ENCODE data around the gene HOXC11. TPM values are rescaled to one million over a fixed set of nuclear protein-coding genes. Genes with fewer than 3 reads are reported as not detected.

The HOXC11 gene
- total and polyA plus RNA-seq, 2 experiments from 2014 or later: not detected

DNA sequence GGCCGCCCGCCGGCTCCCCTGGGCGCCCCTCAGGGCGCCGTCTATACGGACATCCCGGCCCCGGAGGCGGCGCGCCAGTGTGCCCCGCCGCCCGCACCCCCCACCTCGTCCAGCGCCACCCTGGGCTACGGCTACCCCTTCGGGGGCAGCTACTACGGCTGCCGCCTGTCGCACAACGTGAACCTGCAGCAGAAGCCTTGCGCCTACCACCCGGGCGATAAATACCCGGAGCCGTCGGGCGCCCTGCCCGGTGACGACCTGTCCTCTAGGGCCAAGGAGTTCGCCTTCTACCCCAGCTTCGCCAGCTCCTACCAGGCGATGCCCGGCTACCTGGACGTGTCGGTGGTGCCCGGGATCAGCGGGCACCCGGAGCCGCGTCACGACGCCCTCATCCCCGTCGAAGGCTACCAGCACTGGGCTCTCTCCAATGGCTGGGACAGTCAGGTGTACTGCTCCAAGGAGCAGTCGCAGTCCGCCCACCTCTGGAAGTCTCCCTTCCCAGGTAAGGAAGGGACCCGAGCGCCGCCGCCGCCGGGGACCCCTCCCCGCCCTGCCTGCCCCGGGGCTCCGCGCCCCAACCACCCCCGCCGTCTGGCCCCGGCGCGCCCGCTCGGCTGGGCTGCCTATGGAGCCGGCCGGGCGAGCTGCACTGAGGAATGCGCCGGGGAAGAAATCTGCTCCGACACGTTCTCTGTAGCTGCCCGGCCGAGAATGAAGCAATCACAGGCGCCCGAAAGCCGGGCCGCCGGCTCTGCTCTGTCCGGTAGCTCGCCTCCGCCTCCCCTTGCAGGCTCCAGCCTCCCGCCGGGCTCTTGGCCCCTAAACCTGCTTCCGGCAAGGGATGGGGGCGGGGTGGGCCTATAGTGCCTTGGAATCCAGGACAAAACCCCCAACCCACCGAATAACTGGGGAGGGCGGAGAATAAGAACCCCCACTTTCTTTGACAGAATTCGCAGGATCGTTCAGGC is 33.5 kb upstream of the HOXC11 start:
- TF ChIP-seq, protein P1, sequence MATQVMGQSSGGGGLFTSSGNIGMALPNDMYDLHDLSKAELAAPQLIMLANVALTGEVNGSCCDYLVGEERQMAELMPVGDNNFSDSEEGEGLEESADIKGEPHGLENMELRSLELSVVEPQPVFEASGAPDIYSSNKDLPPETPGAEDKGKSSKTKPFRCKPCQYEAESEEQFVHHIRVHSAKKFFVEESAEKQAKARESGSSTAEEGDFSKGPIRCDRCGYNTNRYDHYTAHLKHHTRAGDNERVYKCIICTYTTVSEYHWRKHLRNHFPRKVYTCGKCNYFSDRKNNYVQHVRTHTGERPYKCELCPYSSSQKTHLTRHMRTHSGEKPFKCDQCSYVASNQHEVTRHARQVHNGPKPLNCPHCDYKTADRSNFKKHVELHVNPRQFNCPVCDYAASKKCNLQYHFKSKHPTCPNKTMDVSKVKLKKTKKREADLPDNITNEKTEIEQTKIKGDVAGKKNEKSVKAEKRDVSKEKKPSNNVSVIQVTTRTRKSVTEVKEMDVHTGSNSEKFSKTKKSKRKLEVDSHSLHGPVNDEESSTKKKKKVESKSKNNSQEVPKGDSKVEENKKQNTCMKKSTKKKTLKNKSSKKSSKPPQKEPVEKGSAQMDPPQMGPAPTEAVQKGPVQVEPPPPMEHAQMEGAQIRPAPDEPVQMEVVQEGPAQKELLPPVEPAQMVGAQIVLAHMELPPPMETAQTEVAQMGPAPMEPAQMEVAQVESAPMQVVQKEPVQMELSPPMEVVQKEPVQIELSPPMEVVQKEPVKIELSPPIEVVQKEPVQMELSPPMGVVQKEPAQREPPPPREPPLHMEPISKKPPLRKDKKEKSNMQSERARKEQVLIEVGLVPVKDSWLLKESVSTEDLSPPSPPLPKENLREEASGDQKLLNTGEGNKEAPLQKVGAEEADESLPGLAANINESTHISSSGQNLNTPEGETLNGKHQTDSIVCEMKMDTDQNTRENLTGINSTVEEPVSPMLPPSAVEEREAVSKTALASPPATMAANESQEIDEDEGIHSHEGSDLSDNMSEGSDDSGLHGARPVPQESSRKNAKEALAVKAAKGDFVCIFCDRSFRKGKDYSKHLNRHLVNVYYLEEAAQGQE (IDR thresholded peaks at IDR 0.05; ENCODE audit: unreplicated experiment): no peak
- TF ChIP-seq JUNB (IDR thresholded peaks at IDR 0.05; ENCODE audit: unreplicated experiment) (no peak), ZNF114 (CRISPR knock-in tag; IDR thresholded peaks at IDR 0.05) (no peak), EZH2 (IDR thresholded peaks at IDR 0.05; ENCODE audit: low read depth, unreplicated experiment) (peak; percentile 89), EZH2phosphoT487 (IDR thresholded peaks at IDR 0.05; ENCODE audit: unreplicated experiment) (peak; percentile 74), ZNF331 (CRISPR knock-in tag; IDR thresholded peaks at IDR 0.05; ENCODE audit: low read depth) (no peak), NANOG (IDR thresholded peaks at IDR 0.05; ENCODE audit: borderline replicate concordance) (no peak)
- TF ChIP-seq, protein P2, sequence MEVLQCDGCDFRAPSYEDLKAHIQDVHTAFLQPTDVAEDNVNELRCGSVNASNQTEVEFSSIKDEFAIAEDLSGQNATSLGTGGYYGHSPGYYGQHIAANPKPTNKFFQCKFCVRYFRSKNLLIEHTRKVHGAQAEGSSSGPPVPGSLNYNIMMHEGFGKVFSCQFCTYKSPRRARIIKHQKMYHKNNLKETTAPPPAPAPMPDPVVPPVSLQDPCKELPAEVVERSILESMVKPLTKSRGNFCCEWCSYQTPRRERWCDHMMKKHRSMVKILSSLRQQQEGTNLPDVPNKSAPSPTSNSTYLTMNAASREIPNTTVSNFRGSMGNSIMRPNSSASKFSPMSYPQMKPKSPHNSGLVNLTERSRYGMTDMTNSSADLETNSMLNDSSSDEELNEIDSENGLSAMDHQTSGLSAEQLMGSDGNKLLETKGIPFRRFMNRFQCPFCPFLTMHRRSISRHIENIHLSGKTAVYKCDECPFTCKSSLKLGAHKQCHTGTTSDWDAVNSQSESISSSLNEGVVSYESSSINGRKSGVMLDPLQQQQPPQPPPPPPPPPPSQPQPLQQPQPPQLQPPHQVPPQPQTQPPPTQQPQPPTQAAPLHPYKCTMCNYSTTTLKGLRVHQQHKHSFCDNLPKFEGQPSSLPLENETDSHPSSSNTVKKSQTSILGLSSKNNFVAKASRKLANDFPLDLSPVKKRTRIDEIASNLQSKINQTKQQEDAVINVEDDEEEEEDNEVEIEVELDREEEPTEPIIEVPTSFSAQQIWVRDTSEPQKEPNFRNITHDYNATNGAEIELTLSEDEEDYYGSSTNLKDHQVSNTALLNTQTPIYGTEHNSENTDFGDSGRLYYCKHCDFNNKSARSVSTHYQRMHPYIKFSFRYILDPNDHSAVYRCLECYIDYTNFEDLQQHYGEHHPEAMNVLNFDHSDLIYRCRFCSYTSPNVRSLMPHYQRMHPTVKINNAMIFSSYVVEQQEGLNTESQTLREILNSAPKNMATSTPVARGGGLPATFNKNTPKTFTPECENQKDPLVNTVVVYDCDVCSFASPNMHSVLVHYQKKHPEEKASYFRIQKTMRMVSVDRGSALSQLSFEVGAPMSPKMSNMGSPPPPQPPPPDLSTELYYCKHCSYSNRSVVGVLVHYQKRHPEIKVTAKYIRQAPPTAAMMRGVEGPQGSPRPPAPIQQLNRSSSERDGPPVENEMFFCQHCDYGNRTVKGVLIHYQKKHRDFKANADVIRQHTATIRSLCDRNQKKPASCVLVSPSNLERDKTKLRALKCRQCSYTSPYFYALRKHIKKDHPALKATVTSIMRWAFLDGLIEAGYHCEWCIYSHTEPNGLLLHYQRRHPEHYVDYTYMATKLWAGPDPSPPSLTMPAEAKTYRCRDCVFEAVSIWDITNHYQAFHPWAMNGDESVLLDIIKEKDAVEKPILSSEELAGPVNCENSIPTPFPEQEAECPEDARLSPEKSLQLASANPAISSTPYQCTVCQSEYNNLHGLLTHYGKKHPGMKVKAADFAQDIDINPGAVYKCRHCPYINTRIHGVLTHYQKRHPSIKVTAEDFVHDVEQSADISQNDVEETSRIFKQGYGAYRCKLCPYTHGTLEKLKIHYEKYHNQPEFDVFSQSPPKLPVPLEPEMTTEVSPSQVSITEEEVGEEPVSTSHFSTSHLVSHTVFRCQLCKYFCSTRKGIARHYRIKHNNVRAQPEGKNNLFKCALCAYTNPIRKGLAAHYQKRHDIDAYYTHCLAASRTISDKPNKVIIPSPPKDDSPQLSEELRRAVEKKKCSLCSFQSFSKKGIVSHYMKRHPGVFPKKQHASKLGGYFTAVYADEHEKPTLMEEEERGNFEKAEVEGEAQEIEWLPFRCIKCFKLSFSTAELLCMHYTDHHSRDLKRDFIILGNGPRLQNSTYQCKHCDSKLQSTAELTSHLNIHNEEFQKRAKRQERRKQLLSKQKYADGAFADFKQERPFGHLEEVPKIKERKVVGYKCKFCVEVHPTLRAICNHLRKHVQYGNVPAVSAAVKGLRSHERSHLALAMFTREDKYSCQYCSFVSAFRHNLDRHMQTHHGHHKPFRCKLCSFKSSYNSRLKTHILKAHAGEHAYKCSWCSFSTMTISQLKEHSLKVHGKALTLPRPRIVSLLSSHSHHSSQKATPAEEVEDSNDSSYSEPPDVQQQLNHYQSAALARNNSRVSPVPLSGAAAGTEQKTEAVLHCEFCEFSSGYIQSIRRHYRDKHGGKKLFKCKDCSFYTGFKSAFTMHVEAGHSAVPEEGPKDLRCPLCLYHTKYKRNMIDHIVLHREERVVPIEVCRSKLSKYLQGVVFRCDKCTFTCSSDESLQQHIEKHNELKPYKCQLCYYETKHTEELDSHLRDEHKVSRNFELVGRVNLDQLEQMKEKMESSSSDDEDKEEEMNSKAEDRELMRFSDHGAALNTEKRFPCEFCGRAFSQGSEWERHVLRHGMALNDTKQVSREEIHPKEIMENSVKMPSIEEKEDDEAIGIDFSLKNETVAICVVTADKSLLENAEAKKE (CRISPR knock-in tag; IDR thresholded peaks at IDR 0.05): no peak
- H3K9me2 ChIP-seq (ENCODE audit: insufficient read depth): no peaks in the 10 kb centered on the region
- peaks cover 32% of the 10 kb centered on the region for H3K4me1 ChIP-seq (ENCODE audit: insufficient read depth)
- H3K36me3 Mint-ChIP-seq (ENCODE audit: low read depth): no peaks in the 10 kb centered on the region
- peak overlapping the region; percentile 53; the same call in 1 of the 3 replicates for H3K4me3 Mint-ChIP-seq
- ATAC-seq (peak; percentile 47), DNase-seq (ENCODE audit: low spot score) (peak; percentile 84)
- no peaks in the 10 kb centered on the region for H3K79me2 ChIP-seq (replicated peaks; ENCODE audit: insufficient read depth)
- peaks cover 97% of the 10 kb centered on the region for H3K27me3 Mint-ChIP-seq (ENCODE audit: insufficient read depth, low read depth, poor library complexity)
- no peak overlapping the region for H2AFZ ChIP-seq
- peaks cover 22% of the 10 kb centered on the region for H3K4me1 Mint-ChIP-seq
- peaks cover 55% of the 10 kb centered on the region for H4K20me1 ChIP-seq (replicated peaks; ENCODE audit: insufficient read depth)
- H3K36me3 ChIP-seq (ENCODE audit: insufficient read depth): no peaks in the 10 kb centered on the region
- no peaks in the 10 kb centered on the region; the same call in 2 of the 3 replicates for H3K9me3 Mint-ChIP-seq
- no peak overlapping the region for H3K27ac Mint-ChIP-seq
- peaks cover 36% of the 10 kb centered on the region for H3F3A ChIP-seq (replicated peaks; ENCODE audit: low read depth)
- peaks cover 100% of the 10 kb centered on the region for H3K27me3 ChIP-seq (ENCODE audit: insufficient read depth)
- H3K4me3 ChIP-seq: peak overlapping the region; percentile 50
- peak overlapping the region; percentile 72 for H3K4me2 ChIP-seq
- no peak overlapping the region for H3K27ac ChIP-seq (ENCODE audit: low read depth)

Data from GM23338 (cell line).